Liver (tissue), 9 donors: ENCODE data around the gene RNU6-9. TPM values are rescaled to one million over a fixed set of nuclear protein-coding genes. Genes with fewer than 3 reads are reported as not detected.
"Not testable (repeated sequence)": the region's sequence is repeated elsewhere in the genome, so short reads cannot be mapped to it uniquely, and the experiment has no call there.

Source experiments
- DNase-seq: peaks from one replicate; pipeline ENCODE4 v3.0.0-alpha.2; 2017; ENCODE audit warnings: low spot score
- H3K27ac ChIP-seq, 2 donors: one replicate each; pipeline ENCODE4 v1.7.0; 2013; ENCODE audit warnings: inconsistent platforms in 2 of 2, low read length in 2 of 2, control low read depth in 1 of 2, low read depth in 1 of 2, mild to moderate bottlenecking in 1 of 2
- H3K27me3 ChIP-seq, 4 donors: one replicate each; pipeline versions ENCODE4 v1.6.1 to v1.7.0; 2013; ENCODE audit warnings: low read length in 3 of 4, inconsistent platforms in 1 of 4, mild to moderate bottlenecking in 1 of 4, moderate library complexity in 1 of 4; ENCODE audit not compliant: control insufficient read depth in 4 of 4, insufficient read depth in 4 of 4
- H3K36me3 ChIP-seq, 4 donors: one replicate each; pipeline versions ENCODE4 v1.6.1 to v1.7.0; 2013; ENCODE audit warnings: low read length in 3 of 4, mild to moderate bottlenecking in 3 of 4, low read depth in 1 of 4, moderate library complexity in 1 of 4; ENCODE audit not compliant: control insufficient read depth in 4 of 4, insufficient read depth in 3 of 4
- H3K4me1 ChIP-seq, 4 donors: one replicate each; pipeline versions ENCODE4 v1.6.1 to v1.7.0; 2013; ENCODE audit warnings: low read length in 3 of 4, mild to moderate bottlenecking in 3 of 4, moderate library complexity in 1 of 4; ENCODE audit not compliant: control insufficient read depth in 4 of 4, insufficient read depth in 4 of 4
- H3K4me3 ChIP-seq, 3 donors: one replicate each; pipeline versions ENCODE4 v1.6.1 to v1.7.0; 2013; ENCODE audit warnings: low read length in 3 of 3, control low read depth in 1 of 3, low read depth in 1 of 3, mild to moderate bottlenecking in 1 of 3
- H3K9ac ChIP-seq, 2 donors: one replicate each; pipeline ENCODE4 v1.7.0; 2013; ENCODE audit warnings: low read length in 2 of 2, mild to moderate bottlenecking in 2 of 2, moderate library complexity in 2 of 2, control low read depth in 1 of 2, low read depth in 1 of 2
- H3K9me3 ChIP-seq, 4 donors: one replicate each; pipeline versions ENCODE4 v1.6.1 to v1.7.0; 2013; ENCODE audit warnings: low read length in 3 of 4; ENCODE audit not compliant: control insufficient read depth in 4 of 4
- CTCF ChIP-seq: fragments of 150-350 bp; IDR thresholded peaks from 2 replicates; pipeline ENCODE4 v1.5.1; 2017; ENCODE audit warnings: improper control_type of control experiment, low read depth, low read length; ENCODE audit not compliant: missing input control
- EGR1 ChIP-seq, 2 donors: IDR thresholded peaks; 2 replicates each; pipeline ENCODE4 v1.6.1; 2016 to 2018; ENCODE audit warnings: antibody characterized with exemption in 2 of 2, low read depth in 2 of 2
- FOXA1 ChIP-seq: IDR thresholded peaks from 2 replicates; pipeline ENCODE4 v1.6.1; 2016; ENCODE audit warnings: antibody characterized with exemption
- FOXA2 ChIP-seq: IDR thresholded peaks from 2 replicates; pipeline ENCODE4 v1.6.1; 2016; ENCODE audit warnings: antibody characterized with exemption
- HNF4G ChIP-seq: IDR thresholded peaks from 2 replicates; pipeline ENCODE4 v1.6.1; 2016; ENCODE audit warnings: antibody characterized with exemption
- JUND ChIP-seq, 2 donors: IDR thresholded peaks; 2 replicates each; pipeline ENCODE4 v1.6.1; 2016; ENCODE audit warnings: antibody characterized with exemption in 2 of 2
- MAX ChIP-seq: IDR thresholded peaks from 2 replicates; pipeline ENCODE4 v1.6.1; 2016; ENCODE audit warnings: antibody characterized with exemption
- RAD21 ChIP-seq, 2 donors: IDR thresholded peaks; 2 replicates each; pipeline ENCODE4 v1.6.1; 2016; ENCODE audit warnings: antibody characterized with exemption in 2 of 2, mild to moderate bottlenecking in 2 of 2
- RXRA ChIP-seq, 2 donors: IDR thresholded peaks; 2 replicates each; pipeline ENCODE4 v1.6.1; 2017 to 2018; ENCODE audit warnings: antibody characterized with exemption in 2 of 2, mild to moderate bottlenecking in 1 of 2
- SP1 ChIP-seq: IDR thresholded peaks from 2 replicates; pipeline ENCODE4 v1.6.1; 2018; ENCODE audit warnings: antibody characterized with exemption, mild to moderate bottlenecking
- TAF1 ChIP-seq: conservative IDR thresholded peaks from 2 replicates; pipeline ENCODE4 v1.6.1; 2016; ENCODE audit warnings: antibody characterized with exemption, mild to moderate bottlenecking
- YY1 ChIP-seq: IDR thresholded peaks from 2 replicates; pipeline ENCODE4 v1.6.1; 2016; ENCODE audit warnings: antibody characterized with exemption, mild to moderate bottlenecking
- WGBS: extraction: QIAGEN DNeasy Blood & Tissue Kit; methylation state at CpG from one replicate; pipeline ENCODE4 v1.1.7; 2013; 5-methylcytosine and 5-hydroxymethylcytosine counted together
- polyA plus RNA-seq, 2 donors: library from polyadenylated mRNA; stranded (reverse) in 1 of 2; unstranded in 1 of 2; fragments of 200-250 nt in 1 of 2; fragments of >200 nt in 1 of 2; fragmentation: Nextera tagmentation in 1 of 2; extraction: Ambion mirVana in 1 of 2; gene quantifications; one replicate each; pipeline versions ENCODE4 v1.2.1 to v1.2.3, GENCODE V29; 2013 to 2015
- total RNA-seq, 2 donors: library from RNA; depleted of rRNA; stranded (reverse); fragments of >200 nt; gene quantifications; one replicate each; pipeline ENCODE4 v1.2.3, GENCODE V29; 2014
- TF ChIP-seq, protein P1 (sequence below): IDR thresholded peaks from 2 replicates; pipeline ENCODE4 v1.6.1; 2016; ENCODE audit warnings: antibody characterized with exemption
- TF ChIP-seq, protein P2 (sequence below): IDR thresholded peaks from 2 replicates; pipeline ENCODE4 v1.6.1; 2016; ENCODE audit warnings: antibody characterized with exemption
- donor health status: healthy.
- donor health status: healthy.
- donor health status: healthy.
- donor health status: healthy.
- donor health status: healthy.

RNU6-9 gene
- total and polyA plus RNA-seq, 4 donors: not detected

DNA sequence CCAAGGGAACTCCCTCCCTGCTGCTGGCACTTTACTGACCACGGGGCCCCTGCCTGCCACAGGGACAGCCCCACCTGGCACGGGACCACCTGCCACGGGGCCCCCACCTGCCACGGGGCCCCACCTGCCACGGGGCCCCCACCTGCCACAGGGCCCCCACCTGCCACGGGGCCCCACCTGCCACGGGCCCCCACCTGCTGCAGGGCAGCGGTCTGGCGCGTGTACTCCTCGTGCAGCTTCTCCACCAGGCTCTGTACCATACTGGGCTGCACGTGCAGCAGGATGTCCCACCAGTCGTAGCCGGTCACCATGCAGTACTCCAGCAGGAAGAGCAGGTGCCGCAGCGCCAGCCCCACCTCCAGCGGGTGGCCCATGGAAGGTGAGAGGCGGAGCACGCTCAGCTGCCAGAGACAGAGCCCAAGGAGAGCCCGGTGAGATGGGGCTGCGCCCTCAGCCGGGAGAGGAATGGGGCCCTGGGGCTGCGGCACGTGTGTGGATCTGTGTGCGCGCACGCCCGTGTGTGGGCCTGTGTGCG lies 16.4 kb upstream of the RNU6-9 start:
- Histone ChIP-seq H3K36me3 (peaks cover 5 to 38% (median 11%) of the 10 kb centered on the region in 4 donors), H3K9me3 (no peaks in the 10 kb centered on the region)
- 92% methylated on average over 29 of the region's 29 CpGs for WGBS

GRCh38 chr19:877992-878660 lies 15.2 kb upstream of the RNU6-9 start:
- not testable (repeated sequence) for H3K9me3 ChIP-seq, DNase-seq, H3K9ac ChIP-seq, H3K4me3 ChIP-seq, H3K4me1 ChIP-seq, H3K27me3 ChIP-seq, H3K27ac ChIP-seq
- H3K36me3 ChIP-seq: peaks cover 5 to 49% (median 12%) of the 10 kb centered on the region in 4 donors
- WGBS: 88% methylated on average over 23 of the region's 23 CpGs

More for the DNA sequence above, 16.4 kb upstream of the RNU6-9 start:
- no peaks in the 10 kb centered on the region for H3K27me3 ChIP-seq
- H3K4me1 ChIP-seq: no peaks in the 10 kb centered on the region
- no peak for DNase-seq
- TF ChIP-seq, protein P1, sequence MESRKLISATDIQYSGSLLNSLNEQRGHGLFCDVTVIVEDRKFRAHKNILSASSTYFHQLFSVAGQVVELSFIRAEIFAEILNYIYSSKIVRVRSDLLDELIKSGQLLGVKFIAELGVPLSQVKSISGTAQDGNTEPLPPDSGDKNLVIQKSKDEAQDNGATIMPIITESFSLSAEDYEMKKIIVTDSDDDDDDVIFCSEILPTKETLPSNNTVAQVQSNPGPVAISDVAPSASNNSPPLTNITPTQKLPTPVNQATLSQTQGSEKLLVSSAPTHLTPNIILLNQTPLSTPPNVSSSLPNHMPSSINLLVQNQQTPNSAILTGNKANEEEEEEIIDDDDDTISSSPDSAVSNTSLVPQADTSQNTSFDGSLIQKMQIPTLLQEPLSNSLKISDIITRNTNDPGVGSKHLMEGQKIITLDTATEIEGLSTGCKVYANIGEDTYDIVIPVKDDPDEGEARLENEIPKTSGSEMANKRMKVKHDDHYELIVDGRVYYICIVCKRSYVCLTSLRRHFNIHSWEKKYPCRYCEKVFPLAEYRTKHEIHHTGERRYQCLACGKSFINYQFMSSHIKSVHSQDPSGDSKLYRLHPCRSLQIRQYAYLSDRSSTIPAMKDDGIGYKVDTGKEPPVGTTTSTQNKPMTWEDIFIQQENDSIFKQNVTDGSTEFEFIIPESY: no peak
- TF ChIP-seq RXRA (IDR thresholded peaks at IDR 0.05) (no peak), MAX (no peak), RAD21 (IDR thresholded peaks at IDR 0.05) (no peak), FOXA2 (no peak), SP1 (no peak), EGR1 (IDR thresholded peaks at IDR 0.05; ENCODE audit: low read depth in 2 of 2) (no peak), HNF4G (no peak), JUND (IDR thresholded peaks at IDR 0.05) (no peak), TAF1 (no peak), YY1 (no peak), CTCF (no peak), FOXA1 (no peak)
- TF ChIP-seq, protein P2, sequence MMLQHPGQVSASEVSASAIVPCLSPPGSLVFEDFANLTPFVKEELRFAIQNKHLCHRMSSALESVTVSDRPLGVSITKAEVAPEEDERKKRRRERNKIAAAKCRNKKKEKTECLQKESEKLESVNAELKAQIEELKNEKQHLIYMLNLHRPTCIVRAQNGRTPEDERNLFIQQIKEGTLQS: no peak
- no peak overlapping the region for H3K4me3 ChIP-seq
- no peak overlapping the region for H3K9ac ChIP-seq
- H3K27ac ChIP-seq: no peak overlapping the region

GRCh38 chr19:878751-879561 lies 14.3 kb upstream of the RNU6-9 start:
- H3K9me3 ChIP-seq, H3K9ac ChIP-seq, H3K27me3 ChIP-seq, H3K4me3 ChIP-seq, H3K4me1 ChIP-seq, DNase-seq, H3K27ac ChIP-seq: not testable (repeated sequence)
- H3K36me3 ChIP-seq: peaks cover 3 to 50% (median 11%) of the 10 kb centered on the region in 4 donors
- WGBS: 86% methylated on average over 24 of the region's 24 CpGs
